Measurements from ENCODE around the gene CUL1. TPM values are rescaled to one million over a fixed set of nuclear protein-coding genes. Genes with fewer than 3 reads are reported as not detected.
A peak's percentile ranks its signal among the peaks of the same experiment; 100 is the strongest.

CUL1 gene
- total RNA-seq, 1 donor from 2014 or later: 69.4 TPM

DNA sequence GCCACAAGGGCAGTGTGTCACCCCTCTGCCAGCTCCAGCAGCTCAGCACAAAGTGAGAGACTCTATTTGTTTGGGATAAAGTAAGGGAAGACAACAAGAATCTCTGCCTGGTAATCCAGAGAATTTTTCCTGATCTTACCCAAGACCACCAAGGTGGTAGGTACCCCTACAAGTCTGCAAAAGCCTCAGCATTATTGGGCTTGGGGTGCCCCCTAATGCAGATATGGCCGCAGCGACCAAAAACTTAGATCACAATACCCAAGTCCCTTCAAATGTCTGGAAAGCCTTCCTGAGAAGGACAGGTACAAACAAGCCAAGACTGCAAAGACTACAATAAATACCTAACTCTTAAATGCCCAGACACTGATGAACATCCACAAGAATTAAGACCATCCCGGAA, 22.4 kb upstream of the CUL1 start:
- Mint-ChIP-seq H3K9me3 (peaks cover 29% of the 10 kb centered on the region), H3K4me3 (ENCODE audit: low read depth) (no peak overlapping the region), H3K4me1 (ENCODE audit: low read depth) (no peaks in the 10 kb centered on the region), H3K27ac (no peak overlapping the region), H3K27me3 (ENCODE audit: low read depth) (peaks cover 27% of the 10 kb centered on the region), H3K36me3 (ENCODE audit: low read depth) (peaks cover 5% of the 10 kb centered on the region)
- intact Hi-C loops (cut with micrococcal nuclease): no loop called here
- DNase-seq (ENCODE audit: low spot score): no peak

DNA sequence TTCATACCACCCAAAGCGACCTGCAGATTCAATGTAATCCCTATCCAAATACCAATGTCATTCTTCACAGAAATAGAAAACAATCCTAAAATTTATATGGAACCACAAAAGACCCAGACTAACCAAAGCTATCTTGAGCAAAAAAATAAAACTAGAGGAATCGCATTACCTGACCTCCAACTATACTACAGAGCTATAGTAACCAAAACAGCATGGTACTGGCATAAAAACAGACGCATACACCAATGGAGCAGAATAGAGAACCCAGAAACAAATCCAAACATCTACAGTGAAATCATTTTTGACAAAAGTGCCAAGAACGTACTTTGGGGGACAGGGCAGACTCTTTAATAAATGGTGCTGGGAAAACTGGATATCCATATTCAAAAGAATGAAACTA, 16.9 kb upstream of the CUL1 start:
- no peaks in the 10 kb centered on the region for H3K36me3 Mint-ChIP-seq (ENCODE audit: low read depth)
- no peak overlapping the region for H3K4me3 Mint-ChIP-seq (ENCODE audit: low read depth)
- intact Hi-C loops (cut with micrococcal nuclease): no loop called here
- no peak overlapping the region for H3K27ac Mint-ChIP-seq
- H3K4me1 Mint-ChIP-seq (ENCODE audit: low read depth): no peaks in the 10 kb centered on the region
- DNase-seq (ENCODE audit: low spot score): no peak
- H3K9me3 Mint-ChIP-seq: peaks cover 17% of the 10 kb centered on the region
- H3K27me3 Mint-ChIP-seq (ENCODE audit: low read depth): peaks cover 42% of the 10 kb centered on the region

DNA sequence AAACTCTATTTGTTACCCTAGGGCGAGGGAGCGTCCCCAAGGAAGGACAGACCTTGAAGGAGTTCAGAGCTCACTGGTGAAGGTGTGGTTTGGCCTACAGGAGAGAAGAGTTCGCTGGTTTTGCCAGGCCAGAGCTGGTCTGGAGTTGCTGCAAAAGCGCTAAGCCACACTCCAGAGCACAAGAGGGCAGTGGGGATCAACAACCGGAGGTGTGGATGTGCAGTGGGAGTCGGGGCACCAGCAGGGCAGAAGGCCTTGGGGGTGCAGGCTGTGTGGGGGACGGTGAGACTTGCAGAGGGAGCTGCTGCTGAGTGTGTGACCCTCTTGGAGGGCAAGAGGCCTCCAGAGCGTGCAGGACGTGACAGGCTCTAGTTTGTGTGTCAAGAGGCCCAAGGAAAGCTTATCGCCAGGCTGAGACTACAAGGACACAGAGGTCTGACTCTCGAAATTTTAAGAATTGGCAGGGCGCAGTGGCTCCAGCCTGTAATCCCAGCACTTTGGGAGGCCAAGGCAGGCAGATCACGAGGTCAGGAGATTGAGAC, 14.3 kb upstream of the CUL1 start:
- H3K36me3 Mint-ChIP-seq (ENCODE audit: low read depth): no peaks in the 10 kb centered on the region
- intact Hi-C loops (cut with micrococcal nuclease): no loop called here
- H3K4me1 Mint-ChIP-seq (ENCODE audit: low read depth): no peaks in the 10 kb centered on the region
- no peak overlapping the region for H3K4me3 Mint-ChIP-seq (ENCODE audit: low read depth)
- peaks cover 17% of the 10 kb centered on the region for H3K9me3 Mint-ChIP-seq
- no peak overlapping the region for H3K27ac Mint-ChIP-seq
- DNase-seq (ENCODE audit: low spot score): no peak
- peaks cover 33% of the 10 kb centered on the region for H3K27me3 Mint-ChIP-seq (ENCODE audit: low read depth)

DNA sequence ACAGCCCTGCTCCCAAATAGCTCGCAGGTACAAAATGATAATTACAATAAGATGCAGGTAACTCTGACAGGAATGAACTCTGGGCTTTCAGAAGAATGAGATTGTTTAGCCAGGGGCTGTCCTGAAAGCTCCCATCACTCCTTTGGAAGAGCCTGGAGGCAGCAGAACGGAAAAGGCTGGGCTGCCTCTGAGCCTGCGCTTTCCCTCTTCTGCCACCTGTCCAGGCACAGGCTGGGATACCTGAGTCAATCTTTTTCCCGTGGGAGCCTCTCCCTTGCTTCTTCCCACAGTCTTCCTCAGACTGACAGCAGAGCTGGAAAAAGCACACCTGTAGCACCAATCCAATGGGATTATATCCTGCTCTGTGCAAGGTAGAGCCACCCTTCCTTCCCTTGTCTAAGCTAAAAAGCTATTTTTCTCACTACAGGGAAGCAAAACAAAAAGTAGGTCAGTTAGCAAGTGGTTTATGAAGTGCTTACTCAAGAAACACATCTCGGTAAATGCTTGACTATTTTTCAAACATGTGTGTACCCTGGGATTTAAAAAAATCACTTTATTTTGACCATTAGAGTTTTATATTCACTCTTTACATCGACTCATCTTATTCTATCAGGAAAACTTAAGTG, 12.3 kb upstream of the CUL1 start:
- Mint-ChIP-seq H3K9me3 (peaks cover 11% of the 10 kb centered on the region), H3K36me3 (ENCODE audit: low read depth) (no peaks in the 10 kb centered on the region), H3K4me3 (ENCODE audit: low read depth) (no peak overlapping the region), H3K4me1 (ENCODE audit: low read depth) (peaks cover 3% of the 10 kb centered on the region), H3K27me3 (ENCODE audit: low read depth) (peaks cover 15% of the 10 kb centered on the region), H3K27ac (no peak overlapping the region)
- DNase-seq (ENCODE audit: low spot score): no peak
- intact Hi-C loops (cut with micrococcal nuclease): no loop called here

DNA sequence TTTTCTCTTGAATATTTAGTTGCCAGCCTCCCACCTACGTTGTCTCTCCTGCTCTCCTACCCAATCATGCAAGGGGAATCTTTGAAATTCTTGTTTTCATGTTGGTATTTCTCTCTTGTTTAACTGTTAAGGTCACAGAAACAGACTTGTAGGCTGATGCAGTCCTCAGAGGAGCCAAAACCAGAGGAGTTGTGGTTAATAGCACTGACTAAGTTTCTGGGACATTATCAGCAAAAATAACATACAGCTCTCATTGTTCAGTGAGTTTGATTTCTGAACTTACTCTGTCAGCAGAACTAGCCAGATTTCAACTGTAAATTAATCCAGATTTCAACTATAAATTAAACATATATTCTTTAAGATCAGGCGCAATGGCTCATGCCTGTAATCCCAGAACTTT, 11.1 kb upstream of the CUL1 start:
- Mint-ChIP-seq H3K4me1 (ENCODE audit: low read depth) (peaks cover 3% of the 10 kb centered on the region), H3K27me3 (ENCODE audit: low read depth) (peaks cover 6% of the 10 kb centered on the region), H3K36me3 (ENCODE audit: low read depth) (no peaks in the 10 kb centered on the region), H3K9me3 (peaks cover 3% of the 10 kb centered on the region), H3K4me3 (ENCODE audit: low read depth) (no peak overlapping the region), H3K27ac (no peak overlapping the region)
- DNase-seq (ENCODE audit: low spot score): no peak
- intact Hi-C loops (cut with micrococcal nuclease): no loop called here

DNA sequence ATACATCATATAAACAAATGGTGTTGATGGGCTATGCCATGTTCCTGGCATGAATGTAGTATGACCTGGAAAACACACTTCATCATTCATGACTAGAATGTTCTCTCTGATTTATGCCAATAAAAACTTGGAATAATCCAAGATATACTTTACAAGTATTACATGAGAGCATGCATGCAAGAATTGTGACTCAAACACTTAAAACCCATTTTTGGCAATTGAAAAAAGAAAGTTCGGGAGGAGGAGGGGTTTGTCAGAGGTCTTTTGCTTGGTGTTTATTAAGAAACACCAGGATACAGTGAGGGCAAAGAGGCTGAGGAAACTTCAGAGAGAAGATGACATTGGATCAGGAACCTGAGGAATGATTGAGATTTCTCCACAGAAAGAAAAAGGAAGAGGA, 10.2 kb upstream of the CUL1 start:
- Mint-ChIP-seq H3K4me1 (ENCODE audit: low read depth) (peaks cover 3% of the 10 kb centered on the region), H3K4me3 (ENCODE audit: low read depth) (no peak overlapping the region), H3K27ac (no peak overlapping the region), H3K36me3 (ENCODE audit: low read depth) (no peaks in the 10 kb centered on the region), H3K9me3 (no peaks in the 10 kb centered on the region), H3K27me3 (ENCODE audit: low read depth) (peaks cover 2% of the 10 kb centered on the region)
- no peak for DNase-seq (ENCODE audit: low spot score)
- intact Hi-C loops (cut with micrococcal nuclease): no loop called here

DNA sequence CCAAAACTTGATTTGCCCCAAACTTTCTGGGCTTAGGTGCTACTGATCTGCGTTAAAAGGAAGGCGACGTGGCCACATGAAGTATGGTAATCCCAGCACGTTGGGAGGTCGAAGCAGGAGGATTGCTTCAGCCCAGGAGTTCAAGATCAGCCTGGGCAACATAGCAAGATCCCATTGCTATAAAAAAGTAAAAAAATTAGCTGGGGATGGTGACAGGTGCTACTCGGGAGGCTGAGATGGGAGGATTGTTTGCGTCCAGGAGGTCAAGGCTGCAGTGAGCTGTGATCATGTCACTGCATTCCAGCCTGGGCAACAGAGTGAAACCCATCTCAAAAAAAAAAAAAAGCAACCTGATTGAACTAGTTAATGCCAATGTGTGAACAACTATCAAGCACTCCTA, 5.1 kb upstream of the CUL1 start:
- H3K4me3 Mint-ChIP-seq (ENCODE audit: low read depth): no peak overlapping the region
- no peak for DNase-seq (ENCODE audit: low spot score)
- intact Hi-C loops (cut with micrococcal nuclease): no loop called here
- peaks cover 27% of the 10 kb centered on the region for H3K4me1 Mint-ChIP-seq (ENCODE audit: low read depth)
- no peak overlapping the region for H3K27ac Mint-ChIP-seq
- no peaks in the 10 kb centered on the region for H3K9me3 Mint-ChIP-seq
- H3K36me3 Mint-ChIP-seq (ENCODE audit: low read depth): no peaks in the 10 kb centered on the region
- no peaks in the 10 kb centered on the region for H3K27me3 Mint-ChIP-seq (ENCODE audit: low read depth)

DNA sequence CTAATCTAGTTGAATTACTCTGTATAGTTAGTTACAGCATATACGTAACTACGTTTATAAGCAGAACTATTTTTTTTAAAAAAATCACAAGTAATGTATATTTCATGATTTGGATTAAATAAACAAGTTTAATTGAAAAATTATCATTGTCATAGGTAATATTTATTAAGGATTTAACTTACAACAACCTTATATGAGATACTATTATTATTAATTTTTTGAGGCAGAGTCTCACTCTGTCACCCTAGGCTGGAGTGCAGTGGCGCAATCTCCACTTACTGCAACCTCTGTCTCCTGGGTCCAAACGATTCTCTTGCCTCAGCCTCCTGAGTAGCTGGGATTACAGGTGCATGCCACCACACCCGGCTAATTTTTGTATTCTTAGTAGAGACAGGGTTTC, 4.1 kb upstream of the CUL1 start:
- Mint-ChIP-seq H3K4me3 (ENCODE audit: low read depth) (no peak overlapping the region), H3K4me1 (ENCODE audit: low read depth) (peaks cover 27% of the 10 kb centered on the region)

DNA sequence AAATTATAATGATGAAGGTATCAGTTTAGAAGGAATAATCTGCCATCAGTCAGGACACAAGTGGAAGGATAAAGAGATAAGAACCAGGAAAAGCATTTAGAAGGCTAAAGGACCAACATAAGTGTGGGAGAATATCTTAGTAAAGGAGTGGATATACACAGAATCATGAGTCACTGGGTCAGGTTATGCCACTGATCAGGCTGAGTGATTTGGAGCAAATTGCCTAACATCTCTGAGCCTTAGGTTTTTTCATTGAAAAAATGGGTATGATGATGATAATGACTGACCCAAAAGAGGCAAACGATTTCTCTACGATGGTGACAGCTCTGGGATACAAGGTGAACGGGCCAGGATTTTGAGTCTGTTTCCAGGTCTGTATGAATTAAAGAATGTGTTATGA, 2.8 kb upstream of the CUL1 start:
- DNase-seq (ENCODE audit: low spot score): no peak
- peaks cover 10% of the 10 kb centered on the region for H3K36me3 Mint-ChIP-seq (ENCODE audit: low read depth)
- H3K27me3 Mint-ChIP-seq (ENCODE audit: low read depth): no peaks in the 10 kb centered on the region
- H3K4me1 Mint-ChIP-seq (ENCODE audit: low read depth): peaks cover 35% of the 10 kb centered on the region
- no peaks in the 10 kb centered on the region for H3K9me3 Mint-ChIP-seq
- peak overlapping the region; percentile 64 for H3K27ac Mint-ChIP-seq
- intact Hi-C loops (cut with micrococcal nuclease): loop anchor here (2.0 to 5.0 kb wide), 4 partner anchors 31 to 1176 kb away; partner anchors contain the start of gene ATP6V0E2
- no peak overlapping the region for H3K4me3 Mint-ChIP-seq (ENCODE audit: low read depth)

More for the DNA sequence above, 4.1 kb upstream of the CUL1 start:
- Mint-ChIP-seq H3K27me3 (ENCODE audit: low read depth) (no peaks in the 10 kb centered on the region), H3K9me3 (no peaks in the 10 kb centered on the region), H3K27ac (no peak overlapping the region), H3K36me3 (ENCODE audit: low read depth) (no peaks in the 10 kb centered on the region)
- no peak for DNase-seq (ENCODE audit: low spot score)
- intact Hi-C loops (cut with micrococcal nuclease): loop anchor here (5.0 kb wide), 2 partner anchors 288 to 1178 kb away; partner anchors contain the start of gene ATP6V0E2

DNA sequence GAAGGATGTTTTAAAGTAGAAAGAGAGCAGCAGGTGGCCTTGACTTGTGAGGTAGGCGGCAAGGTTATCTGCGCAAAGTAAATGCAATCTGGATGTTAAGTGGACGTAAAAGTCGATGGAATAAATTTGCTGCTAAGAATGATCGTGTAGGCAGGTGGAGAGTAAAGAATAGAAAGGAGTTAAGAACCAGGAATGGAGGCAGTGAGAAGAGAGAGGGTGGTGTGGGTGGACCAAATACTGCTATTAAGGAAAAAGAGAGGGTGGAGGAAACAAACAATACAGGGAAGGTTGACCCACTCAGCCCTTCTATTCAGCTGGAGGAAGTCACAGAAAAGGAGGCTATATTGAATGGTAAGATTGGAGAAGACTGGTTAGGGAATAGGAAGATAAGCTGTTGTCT, 1.9 kb upstream of the CUL1 start:
- intact Hi-C loops (cut with micrococcal nuclease): loop anchor here (1.0 to 5.0 kb wide), 6 partner anchors 30 to 1176 kb away; partner anchors contain the start of gene ATP6V0E2
- peak overlapping the region; percentile 61 for H3K27ac Mint-ChIP-seq

DNA sequence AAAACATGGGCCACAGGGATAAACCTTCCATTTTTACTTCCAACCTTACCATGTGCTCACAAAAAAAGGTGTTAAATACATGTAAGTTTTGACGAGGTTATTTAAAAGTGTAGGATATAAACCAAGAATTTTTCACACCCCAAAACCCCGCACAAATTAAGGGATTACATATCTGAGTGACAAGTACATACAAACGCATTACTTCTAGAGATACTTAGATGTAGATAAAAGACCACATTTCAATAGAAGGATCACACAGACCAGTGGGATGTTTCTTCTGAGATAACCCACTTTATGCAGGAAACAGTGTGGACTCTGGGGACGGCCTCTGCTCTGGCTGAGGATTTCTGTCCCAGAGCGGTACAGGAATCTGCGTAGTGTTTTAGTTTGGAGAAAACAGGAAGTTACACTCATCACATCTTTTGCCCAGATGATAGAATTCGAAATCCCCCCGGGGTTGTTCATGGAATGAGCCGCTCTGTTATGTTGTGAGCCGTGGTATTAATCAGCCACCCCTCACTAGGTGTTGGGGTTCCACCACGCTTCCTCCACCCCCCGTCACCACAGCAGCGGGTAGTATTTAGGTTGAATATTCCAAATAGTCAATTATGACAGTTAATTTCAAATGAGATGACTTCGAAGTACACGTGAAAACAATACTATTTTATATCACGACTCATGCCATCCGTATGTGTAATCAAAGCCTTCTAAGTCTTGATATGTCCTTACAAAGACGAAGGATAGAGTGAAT, 1.3 kb upstream of the CUL1 start:
- Mint-ChIP-seq H3K4me3 (ENCODE audit: low read depth) (peak overlapping the region; percentile 86), H3K9me3 (no peaks in the 10 kb centered on the region), H3K27me3 (ENCODE audit: low read depth) (no peaks in the 10 kb centered on the region), H3K27ac (peak overlapping the region; percentile 95), H3K36me3 (ENCODE audit: low read depth) (peaks cover 12% of the 10 kb centered on the region), H3K4me1 (ENCODE audit: low read depth) (peaks cover 48% of the 10 kb centered on the region)
- no peak for DNase-seq (ENCODE audit: low spot score)
- intact Hi-C loops (cut with micrococcal nuclease): loop anchor here (1.0 to 5.0 kb wide), 10 partner anchors 29 to 1175 kb away; partner anchors contain the start of genes ATP6V0E2 and PDIA4

More for the DNA sequence above, 1.9 kb upstream of the CUL1 start:
- no peak for DNase-seq (ENCODE audit: low spot score)
- Mint-ChIP-seq H3K36me3 (ENCODE audit: low read depth) (peaks cover 12% of the 10 kb centered on the region), H3K9me3 (no peaks in the 10 kb centered on the region), H3K27me3 (ENCODE audit: low read depth) (no peaks in the 10 kb centered on the region), H3K4me1 (ENCODE audit: low read depth) (peaks cover 44% of the 10 kb centered on the region), H3K4me3 (ENCODE audit: low read depth) (peak overlapping the region; percentile 37)

DNA sequence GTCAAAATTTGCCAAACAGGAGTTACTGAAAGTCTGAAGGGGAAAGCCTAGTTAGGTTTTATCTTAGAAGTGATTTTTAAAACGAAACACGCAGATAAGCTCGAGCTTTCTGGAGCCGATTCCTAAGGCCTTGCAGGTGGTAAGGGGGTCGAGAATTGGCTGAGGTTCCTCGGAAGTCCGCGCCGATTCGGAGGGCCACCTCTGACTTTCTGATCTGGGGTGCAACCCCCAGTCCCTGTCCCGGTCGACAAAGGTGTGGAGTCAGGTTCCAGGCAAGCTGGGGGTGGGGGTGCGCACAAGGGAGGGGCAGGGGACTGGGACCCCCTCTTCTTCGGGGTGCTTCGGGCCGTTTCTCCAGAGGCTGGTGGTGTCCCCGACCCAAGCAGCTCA, 701 bp upstream of the CUL1 start:
- Mint-ChIP-seq H3K9me3 (no peaks in the 10 kb centered on the region), H3K27ac (peak overlapping the region; percentile 95), H3K4me1 (ENCODE audit: low read depth) (peaks cover 54% of the 10 kb centered on the region), H3K27me3 (ENCODE audit: low read depth) (no peaks in the 10 kb centered on the region), H3K36me3 (ENCODE audit: low read depth) (peaks cover 17% of the 10 kb centered on the region), H3K4me3 (ENCODE audit: low read depth) (peak overlapping the region; percentile 86)
- intact Hi-C loops (cut with micrococcal nuclease): loop anchor here (1.0 to 5.0 kb wide), 6 partner anchors 69 to 1174 kb away; partner anchors contain the start of genes ATP6V0E2 and PDIA4
- DNase-seq (ENCODE audit: low spot score): no peak
